GM12892 (cell line): ENCODE results near the gene SBK3.

Experiments used
- DNase-seq: peaks from one replicate; pipeline ENCODE4 v3.0.0; 2011; ENCODE audit not compliant: insufficient read length
- FAIRE-seq: peaks from 2 replicates; lab custom pipeline; 2011; peaks lifted over from hg19 to GRCh38; lab: Jason Lieb, UNC
- POLR2A ChIP-seq: IDR thresholded peaks from 2 replicates; pipeline ENCODE4 v1.6.1; 2011; ENCODE audit warnings: low read depth, low read length, control low read depth
- POLR2AphosphoS5 ChIP-seq: IDR thresholded peaks from 2 replicates; pipeline ENCODE4 v1.6.1; 2011; ENCODE audit warnings: low read depth, low read length, control low read depth
- TAF1 ChIP-seq: IDR thresholded peaks from 2 replicates; pipeline ENCODE4 v1.6.1; 2011; ENCODE audit warnings: low read depth, mild to moderate bottlenecking, control low read depth, low read length, borderline replicate concordance

Gene SBK3

GRCh38 chr19:55495646-55496349, 49.5 kb downstream of the SBK3 start:
- FAIRE-seq (no peak), DNase-seq (no peak)
- TF ChIP-seq POLR2AphosphoS5 (no peak), POLR2A (no peak), TAF1 (no peak)

GRCh38 chr19:55494172-55494761, 51.1 kb downstream of the SBK3 start:
- no peak for DNase-seq
- no peak for FAIRE-seq
- no peak for TF ChIP-seq TAF1
- no peak for TF ChIP-seq POLR2AphosphoS5
- no peak for TF ChIP-seq POLR2A

GRCh38 chr19:55493645-55494171, 51.6 kb downstream of the SBK3 start:
- FAIRE-seq, result no peak
- no peak for DNase-seq
- TF ChIP-seq POLR2A (no peak), TAF1 (no peak), POLR2AphosphoS5 (no peak)

GRCh38 chr19:55493052-55493644, 52.2 kb downstream of the SBK3 start:
- DNase-seq, result no peak
- TF ChIP-seq POLR2AphosphoS5 (no peak), POLR2A (no peak)
- FAIRE-seq, result no peak

GRCh38 chr19:55492362-55492944, 52.9 kb downstream of the SBK3 start:
- no peak for TF ChIP-seq POLR2AphosphoS5
- FAIRE-seq (no peak), DNase-seq (no peak)

- FAIRE-seq (no peak), DNase-seq (no peak)
- no peak for TF ChIP-seq POLR2A
- TF ChIP-seq POLR2AphosphoS5, result no peak
- TF ChIP-seq TAF1, result no peak
Measured at GRCh38 chr19:55491546-55492360, 53.6 kb downstream of the SBK3 start.
